GM12864 (cell line): Measurements from ENCODE around the gene AP3S2.

Source experiments
- DNase-seq: peaks from one replicate; pipeline ENCODE4 v3.0.0-alpha.2; 2011; ENCODE audit warnings: low read depth
- H3K4me3 ChIP-seq: 2 replicates; pipeline ENCODE4 v1.5.1; 2011; ENCODE audit warnings: mild to moderate bottlenecking, low read depth, low read length, control low read depth
- TF ChIP-seq, protein P1 (sequence below): IDR thresholded peaks from 2 replicates; pipeline ENCODE4 v1.5.1; 2011; ENCODE audit warnings: low read depth, mild to moderate bottlenecking, moderate library complexity, low read length, control low read depth, inconsistent platforms; ENCODE audit errors: missing control alignments

The AP3S2 gene

DNA sequence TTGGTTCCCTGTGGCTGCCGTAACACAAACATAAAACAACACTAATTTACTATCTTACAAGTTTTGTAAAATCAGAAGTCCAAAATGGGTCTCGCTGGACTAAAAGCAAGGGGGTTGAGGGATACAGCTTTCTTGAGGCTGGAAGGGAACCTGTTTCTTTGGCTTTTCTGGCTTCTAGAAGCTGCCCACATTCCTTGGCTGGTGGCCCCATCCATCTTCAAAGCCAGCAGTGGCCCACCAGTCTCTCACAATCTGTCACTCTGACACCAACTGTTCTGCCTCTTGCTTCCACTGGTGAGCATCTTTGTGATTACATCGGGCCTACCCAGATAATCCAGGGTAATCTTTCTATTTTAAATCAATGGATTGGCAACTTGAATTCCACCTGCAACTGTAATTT lies 78.0 kb downstream of the AP3S2 start:
- TF ChIP-seq, protein P1, sequence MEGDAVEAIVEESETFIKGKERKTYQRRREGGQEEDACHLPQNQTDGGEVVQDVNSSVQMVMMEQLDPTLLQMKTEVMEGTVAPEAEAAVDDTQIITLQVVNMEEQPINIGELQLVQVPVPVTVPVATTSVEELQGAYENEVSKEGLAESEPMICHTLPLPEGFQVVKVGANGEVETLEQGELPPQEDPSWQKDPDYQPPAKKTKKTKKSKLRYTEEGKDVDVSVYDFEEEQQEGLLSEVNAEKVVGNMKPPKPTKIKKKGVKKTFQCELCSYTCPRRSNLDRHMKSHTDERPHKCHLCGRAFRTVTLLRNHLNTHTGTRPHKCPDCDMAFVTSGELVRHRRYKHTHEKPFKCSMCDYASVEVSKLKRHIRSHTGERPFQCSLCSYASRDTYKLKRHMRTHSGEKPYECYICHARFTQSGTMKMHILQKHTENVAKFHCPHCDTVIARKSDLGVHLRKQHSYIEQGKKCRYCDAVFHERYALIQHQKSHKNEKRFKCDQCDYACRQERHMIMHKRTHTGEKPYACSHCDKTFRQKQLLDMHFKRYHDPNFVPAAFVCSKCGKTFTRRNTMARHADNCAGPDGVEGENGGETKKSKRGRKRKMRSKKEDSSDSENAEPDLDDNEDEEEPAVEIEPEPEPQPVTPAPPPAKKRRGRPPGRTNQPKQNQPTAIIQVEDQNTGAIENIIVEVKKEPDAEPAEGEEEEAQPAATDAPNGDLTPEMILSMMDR: no peak
- no peak overlapping the region for H3K4me3 ChIP-seq
- no peak for DNase-seq

- no peak overlapping the region for H3K4me3 ChIP-seq
- TF ChIP-seq, protein P1: no peak
- DNase-seq: no peak
These were observed 79.6 kb downstream of the AP3S2 start for GRCh38 chr15:89814112-89814742.

DNA sequence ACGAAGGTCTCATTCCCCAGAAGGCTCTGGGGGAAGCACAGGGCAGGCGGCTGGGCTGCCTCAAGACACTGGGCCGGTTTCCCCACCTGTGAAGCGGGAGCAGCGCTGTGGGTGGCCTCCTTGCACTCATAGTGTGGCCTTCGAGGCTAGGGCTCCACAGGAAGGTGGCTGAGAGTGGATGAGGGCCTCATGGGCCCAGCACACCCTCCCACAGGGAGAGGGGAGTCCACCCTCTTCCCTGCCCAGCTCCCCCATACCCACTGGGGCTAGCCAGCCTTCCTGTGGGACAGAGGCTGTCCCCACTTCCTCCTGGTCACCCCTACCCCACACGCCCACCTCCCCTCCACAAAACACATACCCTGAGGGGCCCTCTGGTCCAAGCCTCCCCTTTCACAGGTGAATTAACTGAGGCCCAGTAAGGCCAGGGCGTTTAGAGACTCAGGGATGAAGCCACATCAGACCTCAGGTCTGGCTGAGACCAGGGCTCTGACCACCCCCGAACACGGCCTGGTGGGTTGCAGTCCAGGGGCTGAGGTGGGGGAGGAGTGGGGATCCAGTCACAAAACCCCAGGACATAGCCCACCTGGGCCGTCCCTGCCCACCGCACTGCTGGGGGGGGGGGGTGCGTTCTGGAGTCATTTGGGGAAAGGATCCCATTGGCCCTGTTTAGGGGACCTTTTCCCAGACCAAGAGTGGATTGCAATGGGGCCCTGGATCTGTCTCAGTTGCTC lies 80.2 kb downstream of the AP3S2 start:
- DNase-seq: no peak
- H3K4me3 ChIP-seq: no peak overlapping the region
- TF ChIP-seq, protein P1: no peak

- DNase-seq: no peak
- H3K4me3 ChIP-seq: no peak overlapping the region
- TF ChIP-seq, protein P1: no peak
These were observed 80.9 kb downstream of the AP3S2 start for GRCh38 chr15:89812847-89813320.

DNA sequence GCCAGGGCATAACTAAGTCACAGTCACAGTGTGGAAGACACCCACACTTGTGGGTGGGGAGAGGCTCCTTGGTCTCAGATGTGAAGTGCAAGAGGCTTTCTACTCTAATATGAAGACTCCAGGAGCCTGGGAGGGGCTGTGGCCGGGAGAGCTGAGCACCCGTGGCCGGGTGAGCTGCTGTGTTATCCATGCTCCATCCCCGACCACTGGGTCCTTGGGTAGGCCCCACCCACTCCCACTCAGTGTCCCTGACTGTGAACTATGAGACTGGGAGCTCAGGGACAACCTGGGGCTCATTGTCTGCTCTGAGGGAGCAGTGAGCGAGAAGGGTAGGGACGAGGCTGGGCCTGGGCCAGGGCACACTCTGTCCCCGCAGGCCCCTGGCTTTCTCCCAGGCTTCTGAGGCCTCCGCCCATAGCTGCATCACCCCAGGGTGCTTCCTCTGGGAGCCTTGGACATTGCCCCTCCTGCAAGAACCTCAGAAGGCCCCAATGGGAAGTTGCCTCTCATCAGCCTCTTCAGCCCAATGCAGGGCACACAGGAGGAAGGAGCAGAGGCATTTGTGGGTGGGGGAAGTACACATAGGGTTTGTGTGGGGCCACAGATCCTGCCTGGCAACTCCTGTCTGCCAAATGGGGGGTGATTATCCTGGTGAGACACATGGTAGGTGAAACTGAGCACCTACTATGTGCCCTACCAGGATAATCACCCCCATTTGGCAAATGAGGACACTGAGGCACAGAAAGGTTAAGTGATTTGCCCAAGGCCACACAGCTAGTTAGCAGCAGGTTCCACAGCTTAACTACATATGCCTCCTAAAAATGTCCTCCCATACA lies 81.6 kb downstream of the AP3S2 start:
- TF ChIP-seq, protein P1: no peak
- no peak overlapping the region for H3K4me3 ChIP-seq
- DNase-seq: no peak

DNA sequence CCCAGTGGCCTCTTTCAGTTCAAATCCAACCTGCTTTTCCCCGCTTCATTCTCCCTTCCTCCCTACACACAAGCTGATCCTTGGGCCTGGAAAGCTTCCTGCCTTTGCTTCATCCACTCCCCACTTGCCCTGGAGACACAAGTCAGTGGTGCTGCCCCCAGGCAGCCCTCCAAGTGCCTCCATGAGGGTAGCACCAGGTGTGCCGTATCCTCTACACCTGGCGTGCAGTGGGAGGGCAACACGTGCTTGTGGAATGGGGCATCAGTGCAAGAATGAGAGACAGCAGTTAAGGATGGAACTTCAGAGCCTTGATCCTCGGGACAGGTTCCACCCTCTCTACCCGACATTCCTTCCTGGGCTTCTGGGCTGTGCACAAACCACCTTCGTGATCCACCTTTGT lies 83.0 kb downstream of the AP3S2 start:
- no peak overlapping the region for H3K4me3 ChIP-seq
- TF ChIP-seq, protein P1: no peak
- no peak for DNase-seq
